Activated naive CD4-positive, alpha-beta T cell treated with Interleukin-2 at 50 U/mL for 16 hours (primary cell): ENCODE results near the gene ST3GAL2.
A peak's percentile ranks its signal among the peaks of the same experiment; 100 is the strongest.
"Not testable (repeated sequence)": the region's sequence is repeated elsewhere in the genome, so short reads cannot be mapped to it uniquely, and the experiment has no call there.

Experiments
- DNase-seq: peaks from one replicate; pipeline ENCODE4 v3.0.0-alpha.2; 2020

The ST3GAL2 gene

DNA sequence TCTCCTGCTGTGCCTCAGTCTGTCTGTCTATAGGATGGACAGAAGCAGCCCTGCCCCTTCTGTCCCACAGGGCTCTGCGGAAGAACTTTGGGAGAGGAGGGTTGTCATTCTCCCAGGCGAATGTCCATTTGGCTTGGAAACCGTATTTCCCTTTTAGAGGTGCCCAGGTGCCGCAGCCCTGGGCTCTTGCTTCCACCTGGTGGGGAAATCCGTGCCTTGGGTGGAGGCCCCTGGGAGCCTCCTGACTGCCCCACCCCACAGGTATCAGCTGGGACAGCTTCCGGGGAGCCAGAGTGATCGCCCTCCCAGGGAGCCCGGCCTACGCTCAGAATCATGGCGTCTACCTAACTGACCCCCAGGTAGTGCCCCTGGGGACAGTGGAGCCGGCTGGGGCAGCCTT lies 28.2 kb upstream of the ST3GAL2 start:
- DNase-seq, result no peak

DNA sequence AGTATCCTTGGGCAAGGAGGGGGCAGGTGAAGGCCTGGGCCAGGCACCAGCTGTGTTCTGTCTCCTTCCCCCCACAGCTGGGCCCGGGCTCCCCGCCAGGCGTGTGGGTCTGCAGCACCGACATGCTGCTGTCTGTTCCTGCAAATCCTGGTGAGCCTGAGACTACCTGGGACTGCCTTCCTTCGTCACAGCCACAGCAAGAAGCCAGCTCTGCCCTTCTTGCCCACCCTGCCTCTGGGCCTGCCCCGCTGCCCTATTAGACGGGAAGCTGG lies 27.8 kb upstream of the ST3GAL2 start:
- DNase-seq, result no peak

- no peak for DNase-seq
These were observed 27.3 kb upstream of the ST3GAL2 start for GRCh38 chr16:70465999-70466804.

DNA sequence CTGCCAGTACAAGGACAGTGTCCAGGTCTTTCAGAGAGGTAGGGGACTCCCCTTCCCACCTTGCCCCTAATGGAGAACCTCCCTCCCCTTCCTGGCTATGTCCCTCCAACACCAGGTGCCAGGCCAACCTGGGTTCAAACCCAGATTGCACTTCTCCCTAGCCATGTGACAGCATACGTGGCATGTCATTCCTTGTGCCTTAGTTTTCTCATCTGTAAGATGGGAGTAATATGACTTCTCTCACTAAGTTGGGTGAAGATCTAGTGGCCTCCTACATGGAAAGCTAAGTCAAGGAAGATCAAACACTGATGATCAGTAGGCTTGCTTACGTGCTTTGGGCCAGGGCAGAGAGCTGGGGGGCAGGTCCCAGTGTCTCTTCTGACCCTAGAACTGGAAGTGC lies 24.3 kb upstream of the ST3GAL2 start:
- DNase-seq, result no peak

DNA sequence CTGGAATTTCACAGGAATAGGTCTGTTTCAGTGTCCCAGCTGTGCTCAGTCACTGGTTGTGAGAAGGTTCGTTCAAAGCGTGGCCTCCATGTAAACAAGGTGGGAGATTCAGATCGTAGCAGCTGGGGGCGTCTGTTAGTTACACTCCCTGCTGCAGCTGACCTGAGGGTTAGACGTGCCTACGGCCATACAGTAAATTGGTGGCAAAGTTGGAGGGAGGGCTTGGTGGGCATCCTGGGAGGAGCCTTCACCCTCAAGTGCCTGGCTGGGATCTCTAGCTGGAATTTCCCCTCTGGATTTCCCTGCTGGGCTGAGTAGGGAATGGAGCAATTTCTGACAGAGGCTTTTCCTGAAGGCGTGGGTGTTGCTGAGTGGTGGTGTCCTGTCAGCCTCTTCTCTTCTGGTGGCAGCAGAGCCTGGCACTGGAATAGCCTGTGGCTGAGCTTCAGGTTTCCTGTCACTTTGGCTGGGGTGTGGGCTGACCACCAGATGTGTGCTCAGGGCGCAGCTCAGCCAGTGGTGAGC lies 21.9 kb upstream of the ST3GAL2 start:
- DNase-seq, result no peak

DNA sequence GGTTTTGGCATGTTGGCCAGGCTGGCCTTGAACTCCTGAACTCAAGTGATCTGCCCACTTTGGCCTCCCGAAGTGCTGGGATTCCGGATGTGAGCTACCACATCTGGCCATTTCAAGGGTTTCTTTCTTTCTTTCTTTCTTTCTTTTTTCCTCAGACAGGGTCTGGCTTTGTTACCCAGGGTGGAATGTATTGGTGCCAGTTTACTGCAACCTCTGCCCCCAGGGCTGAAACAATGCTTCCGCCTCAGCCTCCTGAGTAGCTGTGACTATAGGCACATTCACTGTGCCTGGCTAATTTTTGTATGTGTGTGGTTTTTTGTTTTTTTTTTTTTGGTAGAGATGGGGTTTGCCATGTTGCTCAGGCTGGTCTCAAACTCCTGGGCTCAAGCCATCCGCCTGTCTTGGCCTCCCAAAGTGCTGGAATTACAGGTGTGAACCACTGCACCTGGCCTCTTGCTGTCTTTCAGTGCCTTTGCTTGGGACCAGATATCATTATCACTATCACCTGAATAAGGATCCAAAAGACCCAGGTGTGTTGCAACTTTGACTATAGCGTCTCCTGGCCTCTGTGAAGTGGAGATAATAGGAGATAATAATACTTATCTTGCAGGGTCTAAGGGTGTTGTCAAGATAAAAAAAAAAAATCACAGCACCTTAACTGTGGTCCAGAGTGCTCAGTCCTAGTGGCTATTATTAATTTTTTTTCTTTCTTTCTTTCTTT lies 18.7 kb upstream of the ST3GAL2 start:
- no peak for DNase-seq

DNA sequence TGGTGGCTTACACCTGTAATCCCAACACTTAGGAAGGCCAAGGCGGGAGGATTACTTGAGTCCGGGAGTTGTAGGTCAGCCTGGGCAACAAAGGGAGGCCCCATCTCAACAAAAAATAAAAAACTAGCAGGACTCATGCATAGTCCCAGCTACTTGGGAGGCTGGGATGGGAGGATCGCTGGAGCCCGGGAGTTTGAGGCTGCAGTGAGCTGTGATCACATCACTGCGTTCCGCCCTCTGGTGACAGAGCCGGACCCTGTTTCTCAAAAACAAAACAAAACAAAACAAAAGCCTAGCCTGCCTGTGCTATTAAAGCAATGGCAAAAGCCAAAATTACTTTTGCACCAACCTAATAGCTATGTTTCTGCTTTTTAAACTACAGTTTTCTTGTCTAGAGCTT lies 17.0 kb upstream of the ST3GAL2 start:
- DNase-seq, result no peak

GRCh38 chr16:70454222-70455034 lies 15.5 kb upstream of the ST3GAL2 start, which contains the start of gene FCSK:
Gene FCSK (plus strand): TSS chr16:70454595. CDS start chr16:70463191, 8,596 bp downstream.
- peak; percentile 70 for DNase-seq

DNA sequence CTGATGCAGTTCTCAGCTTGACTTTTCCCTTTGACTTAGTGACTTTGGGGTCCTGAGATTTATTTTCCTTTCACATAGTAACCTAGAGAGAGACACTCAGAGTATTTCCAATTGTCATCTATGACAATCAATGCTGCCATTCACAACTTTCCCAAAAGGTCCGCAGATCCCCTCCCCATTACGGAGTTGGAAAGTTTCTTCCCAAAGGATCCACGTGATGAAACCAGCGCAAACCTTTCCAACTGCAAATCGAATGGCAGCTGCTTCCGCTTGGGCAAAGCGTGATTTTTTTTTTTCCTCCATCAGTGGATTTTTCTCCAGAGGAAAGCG lies 15.0 kb upstream of the ST3GAL2 start:
- DNase-seq, result peak; percentile 8

DNA sequence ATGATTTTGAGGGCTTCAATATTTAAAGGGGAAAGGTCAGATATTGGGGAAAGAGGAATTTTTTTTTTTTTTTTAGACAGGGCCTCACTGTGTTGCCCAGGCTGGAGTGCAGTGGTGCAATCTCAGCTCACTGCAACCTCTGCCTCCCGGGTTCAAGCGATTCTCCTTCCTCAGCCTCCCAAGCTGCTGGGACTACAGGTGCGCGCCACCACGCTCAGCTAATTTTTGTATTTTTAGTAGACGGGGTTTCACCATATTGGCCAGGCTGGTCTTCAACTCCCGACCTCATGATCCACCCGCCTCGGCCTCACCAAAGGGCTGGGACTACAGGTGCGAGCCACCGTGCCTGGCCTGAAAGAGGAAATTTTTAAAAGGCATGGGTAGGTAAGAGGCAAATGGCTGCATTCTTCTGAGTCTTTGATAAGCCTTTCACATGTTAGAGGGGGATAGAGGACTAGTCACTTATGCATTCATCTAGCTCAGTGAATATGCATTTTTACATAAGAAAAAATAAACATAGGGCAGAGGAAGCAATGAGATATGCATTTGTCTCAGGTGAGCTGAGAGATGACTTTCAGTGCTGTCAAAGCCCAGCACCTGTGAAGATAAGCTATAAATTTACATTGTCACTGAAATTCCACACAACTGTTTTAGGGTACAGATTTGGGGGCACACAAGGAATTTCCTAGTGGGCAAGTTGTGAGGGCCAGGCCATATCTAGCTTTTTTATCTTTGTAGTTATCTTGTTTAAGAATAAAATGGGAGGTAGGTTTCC lies 14.4 kb upstream of the ST3GAL2 start:
- DNase-seq, result no peak

- DNase-seq, result not testable (repeated sequence)
These were observed 12.1 kb upstream of the ST3GAL2 start for GRCh38 chr16:70451004-70451340.

DNA sequence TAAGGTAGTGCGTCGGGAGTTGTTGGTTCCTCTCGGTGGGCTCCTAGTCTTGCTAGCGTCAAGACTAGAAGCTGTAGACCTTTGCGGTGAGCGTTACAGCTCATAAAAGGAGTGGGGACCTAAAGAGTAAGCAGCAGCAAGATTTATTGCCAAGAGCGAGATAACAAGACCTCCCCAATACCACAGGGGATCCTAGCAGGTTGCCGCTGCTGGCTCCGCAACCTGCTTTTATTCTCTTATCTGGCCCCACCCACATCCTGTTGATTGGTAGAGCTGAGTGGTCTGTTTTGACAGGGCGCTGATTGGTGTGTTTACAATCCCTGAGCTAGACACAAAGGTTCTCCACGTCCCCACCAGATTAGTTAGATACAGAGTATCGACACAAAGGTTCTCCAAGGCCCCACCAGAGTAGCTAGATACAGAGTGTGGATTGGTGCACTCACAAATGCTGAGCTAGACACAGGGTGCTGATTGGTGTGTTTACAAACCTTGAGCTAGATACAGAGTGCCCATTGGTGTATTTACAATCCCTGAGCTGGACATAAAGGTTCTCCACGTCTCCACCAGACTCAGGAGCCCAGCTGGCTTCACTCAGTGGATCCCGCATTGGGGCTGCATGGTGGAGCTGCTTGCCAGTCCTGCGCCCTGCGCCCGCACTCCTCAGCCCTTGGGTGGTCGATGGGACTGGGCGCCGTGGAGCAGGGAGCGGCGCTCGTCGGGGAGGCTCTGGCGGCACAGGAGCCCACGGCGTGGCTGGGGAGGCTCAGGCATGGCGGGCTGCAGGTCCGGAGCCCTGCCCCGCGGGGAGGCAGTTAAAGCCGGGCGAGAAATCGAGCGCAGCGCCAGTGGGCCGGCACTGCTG lies 11.5 kb upstream of the ST3GAL2 start:
- not testable (repeated sequence) for DNase-seq

GRCh38 chr16:70448075-70448474 lies 9.2 kb upstream of the ST3GAL2 start:
- DNase-seq, result no peak

DNA sequence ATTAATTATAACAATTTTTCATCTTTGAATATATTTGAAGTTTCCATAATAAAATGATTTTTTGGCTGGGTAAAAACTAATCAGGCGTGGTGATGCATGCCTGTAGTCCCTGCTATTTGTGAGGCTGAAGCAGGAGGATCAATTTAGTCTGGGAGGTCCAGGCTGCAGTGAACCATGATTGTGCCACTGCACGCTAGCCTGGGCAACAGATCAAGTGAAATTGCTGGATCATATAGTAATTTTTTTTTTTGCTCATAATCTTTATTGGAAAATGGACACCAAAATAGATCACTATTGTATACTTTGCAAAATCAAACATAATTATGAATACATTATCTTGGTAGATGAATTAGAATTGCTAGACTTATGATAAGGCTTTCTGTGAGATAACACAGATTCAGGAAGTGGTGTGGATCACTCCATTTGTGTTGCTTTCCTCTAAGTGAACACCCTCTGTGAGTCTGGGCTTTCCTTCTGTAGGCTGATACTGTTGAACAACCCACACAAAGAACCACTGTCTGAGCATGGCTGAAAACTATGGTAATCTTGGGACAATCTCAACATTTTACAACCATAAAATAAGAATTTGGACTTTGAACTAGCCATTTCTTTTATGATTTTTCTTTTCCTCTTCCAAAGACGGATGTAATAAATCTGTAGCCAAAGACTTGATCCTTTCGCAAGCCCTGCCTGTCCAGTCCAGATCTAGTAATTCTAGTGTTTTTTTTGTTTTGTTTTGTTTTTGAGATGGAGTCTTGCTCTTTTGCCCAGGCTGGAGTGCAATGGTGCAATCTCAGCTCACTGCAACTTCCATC lies 5.6 kb upstream of the ST3GAL2 start:
- no peak for DNase-seq

- no peak for DNase-seq
These were observed 3.4 kb upstream of the ST3GAL2 start for GRCh38 chr16:70442344-70442743.

- no peak for DNase-seq
These were observed 2.6 kb upstream of the ST3GAL2 start for GRCh38 chr16:70441406-70441990.

DNA sequence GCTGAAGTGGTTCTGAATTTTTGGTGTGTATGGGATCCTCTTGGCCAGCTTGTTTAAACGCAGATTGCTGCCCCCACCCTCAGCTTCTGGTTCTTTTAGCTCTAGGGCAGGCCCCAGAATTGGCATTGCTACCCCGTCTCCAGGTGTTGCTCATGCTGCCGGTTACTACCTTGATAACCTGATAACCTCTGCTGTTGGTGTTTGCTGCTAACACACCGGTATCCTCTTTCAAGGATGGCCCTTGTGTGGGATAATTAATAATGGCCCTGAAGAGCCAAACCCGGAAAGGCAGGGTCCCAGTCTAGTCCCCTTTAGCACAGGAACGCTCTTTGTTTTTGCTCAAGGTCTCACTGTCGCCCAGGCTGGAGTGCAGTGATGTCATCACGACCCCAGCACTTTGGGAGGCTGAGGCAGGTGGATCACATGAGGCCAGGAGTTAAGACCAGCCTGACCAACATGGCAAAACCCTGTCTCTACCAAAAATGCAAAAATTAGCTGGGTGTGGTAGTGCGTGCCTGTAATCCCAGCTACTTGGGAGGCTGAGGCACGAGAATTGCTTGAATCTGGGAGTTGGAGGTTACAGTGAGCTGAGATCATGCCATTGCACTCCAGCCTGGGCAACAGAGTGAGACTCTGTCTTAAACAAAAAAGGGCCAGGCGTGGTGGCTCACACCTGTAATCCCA lies 1.3 kb upstream of the ST3GAL2 start:
- no peak for DNase-seq

- DNase-seq, result no peak
These were observed 323 bp downstream of the ST3GAL2 start for GRCh38 chr16:70438585-70438968.

GRCh38 chr16:70437582-70438557 lies 1.0 kb downstream of the ST3GAL2 start:
- DNase-seq, result peak; percentile 11
